Measurements from ENCODE around the gene KDM2A. TPM values are rescaled to one million over a fixed set of nuclear protein-coding genes. Genes with fewer than 3 reads are reported as not detected.

The KDM2A gene
- total and polyA plus RNA-seq, 2 donors: 27.4 to 42.0 TPM

DNA sequence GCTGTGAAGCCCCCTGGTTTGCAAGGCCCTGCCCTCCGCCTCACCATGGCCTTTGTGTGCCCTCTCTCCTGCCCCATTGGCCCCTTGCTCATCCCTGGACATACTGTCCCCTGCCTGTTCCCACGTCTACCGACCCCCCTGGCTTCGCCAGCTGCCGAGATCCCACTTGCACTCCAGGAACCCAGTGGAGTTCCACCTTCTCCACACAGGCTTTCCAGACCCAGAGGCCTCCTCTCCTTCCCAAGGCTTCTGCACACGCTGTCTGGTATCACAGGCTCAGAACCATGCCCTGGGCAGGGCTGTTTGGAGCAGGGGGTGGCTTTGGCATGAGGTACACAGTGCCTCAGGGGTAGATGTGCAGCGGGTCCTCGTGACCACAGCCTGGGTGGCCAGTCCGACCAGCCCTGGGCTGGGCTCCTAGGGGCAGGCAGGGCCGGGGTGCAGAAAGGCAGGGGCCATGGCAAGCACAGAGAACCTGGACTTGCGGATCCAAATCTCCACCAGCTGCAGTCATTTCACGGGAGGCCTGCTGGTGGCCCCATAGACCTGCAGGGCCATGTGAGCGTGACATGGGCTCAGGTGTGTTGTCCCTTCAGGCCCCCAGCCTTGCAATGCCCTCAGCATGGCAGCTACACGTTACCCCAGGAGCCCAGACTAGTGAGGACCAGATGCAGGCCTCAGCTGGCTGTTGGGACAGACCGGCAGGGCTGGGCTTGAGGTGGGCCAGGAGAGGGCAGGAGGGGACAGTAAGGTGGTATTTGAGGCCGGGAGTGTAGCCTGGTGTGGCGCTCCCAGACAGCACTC is 156.7 kb downstream of the KDM2A start:
- 92% methylated on average over 17 of the region's 17 CpGs for WGBS
- no peak overlapping the region for H3K4me3 ChIP-seq (ENCODE audit: low read length in 2 of 2)
- H3K27me3 ChIP-seq (ENCODE audit: control insufficient read depth in 2 of 2, insufficient read depth in 1 of 2, low read length in 1 of 2): no peaks in the 10 kb centered on the region
- peaks cover 0 to 5% of the 10 kb centered on the region in 2 donors for H3K9me3 ChIP-seq (ENCODE audit: control insufficient read depth in 2 of 2, insufficient read depth in 1 of 2, low read length in 1 of 2)
- peak overlapping the region; percentile 78 to 99 for H3K27ac ChIP-seq (ENCODE audit: low read depth in 1 of 2, low read length in 1 of 2)
- H3K36me3 ChIP-seq (ENCODE audit: control insufficient read depth in 2 of 2, insufficient read depth in 2 of 2, low read length in 1 of 2): peaks cover 44 to 95% of the 10 kb centered on the region in 2 donors
- peak in 1 of 9 donors; percentile 47 for DNase-seq (ENCODE audit: low read depth in 6 of 9, low spot score in 9 of 9)
- H3K4me1 ChIP-seq (ENCODE audit: control insufficient read depth in 2 of 2, insufficient read depth in 2 of 2, low read length in 2 of 2): peaks cover 81 to 98% of the 10 kb centered on the region in 2 donors

DNA sequence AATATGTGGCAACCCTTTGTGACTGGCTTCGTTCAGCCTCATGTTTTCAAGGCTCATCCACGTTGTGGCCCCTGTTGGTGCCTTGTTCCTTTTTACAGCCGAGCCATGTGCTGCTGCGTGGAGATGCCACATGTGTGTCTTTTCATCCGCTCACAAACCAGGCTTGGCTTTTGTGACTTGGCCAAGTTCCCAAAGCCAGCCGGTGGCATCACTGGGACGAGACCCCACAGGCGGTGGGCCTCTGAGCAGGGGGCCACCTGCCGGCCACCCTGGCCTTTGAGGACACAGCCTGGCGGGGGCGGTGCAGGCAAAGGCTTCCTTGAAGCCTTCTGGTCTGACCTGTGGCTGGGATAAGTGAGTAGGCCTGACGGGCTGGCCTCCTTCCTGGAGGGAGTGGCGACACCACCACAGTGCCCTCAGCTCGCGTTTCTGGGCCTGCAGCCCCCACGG is 157.7 kb downstream of the KDM2A start:
- DNase-seq (ENCODE audit: low read depth in 6 of 9, low spot score in 9 of 9): peak in 1 of 9 donors; percentile 72
- Histone ChIP-seq H3K27me3 (ENCODE audit: control insufficient read depth in 2 of 2, insufficient read depth in 1 of 2, low read length in 1 of 2) (no peaks in the 10 kb centered on the region), H3K27ac (ENCODE audit: low read depth in 1 of 2, low read length in 1 of 2) (peak overlapping the region; percentile 95 to 99), H3K4me3 (ENCODE audit: low read length in 2 of 2) (peak overlapping the region; percentile 55 to 67), H3K4me1 (ENCODE audit: control insufficient read depth in 2 of 2, insufficient read depth in 2 of 2, low read length in 2 of 2) (peaks cover 71 to 88% of the 10 kb centered on the region in 2 donors), H3K9me3 (ENCODE audit: control insufficient read depth in 2 of 2, insufficient read depth in 1 of 2, low read length in 1 of 2) (peaks cover 0 to 5% of the 10 kb centered on the region in 2 donors), H3K36me3 (ENCODE audit: control insufficient read depth in 2 of 2, insufficient read depth in 2 of 2, low read length in 1 of 2) (peaks cover 54 to 95% of the 10 kb centered on the region in 2 donors)
- WGBS: 7% methylated on average over 16 of the region's 16 CpGs

- WGBS: 2% methylated on average over 24 of the region's 24 CpGs
- Histone ChIP-seq H3K27ac (ENCODE audit: low read depth in 1 of 2, low read length in 1 of 2) (peak overlapping the region; percentile 95 to 99), H3K4me1 (ENCODE audit: control insufficient read depth in 2 of 2, insufficient read depth in 2 of 2, low read length in 2 of 2) (peaks cover 65 to 82% of the 10 kb centered on the region in 2 donors), H3K27me3 (ENCODE audit: control insufficient read depth in 2 of 2, insufficient read depth in 1 of 2, low read length in 1 of 2) (no peaks in the 10 kb centered on the region), H3K4me3 (ENCODE audit: low read length in 2 of 2) (peak overlapping the region; percentile 55 to 67), H3K9me3 (ENCODE audit: control insufficient read depth in 2 of 2, insufficient read depth in 1 of 2, low read length in 1 of 2) (peaks cover 0 to 5% of the 10 kb centered on the region in 2 donors), H3K36me3 (ENCODE audit: control insufficient read depth in 2 of 2, insufficient read depth in 2 of 2, low read length in 1 of 2) (peaks cover 60 to 95% of the 10 kb centered on the region in 2 donors)
- DNase-seq (ENCODE audit: low read depth in 6 of 9, low spot score in 9 of 9): peak; percentile 79 to 98 (median 89)
These were observed 158.3 kb downstream of the KDM2A start for GRCh38 chr11:67277231-67277961.

DNA sequence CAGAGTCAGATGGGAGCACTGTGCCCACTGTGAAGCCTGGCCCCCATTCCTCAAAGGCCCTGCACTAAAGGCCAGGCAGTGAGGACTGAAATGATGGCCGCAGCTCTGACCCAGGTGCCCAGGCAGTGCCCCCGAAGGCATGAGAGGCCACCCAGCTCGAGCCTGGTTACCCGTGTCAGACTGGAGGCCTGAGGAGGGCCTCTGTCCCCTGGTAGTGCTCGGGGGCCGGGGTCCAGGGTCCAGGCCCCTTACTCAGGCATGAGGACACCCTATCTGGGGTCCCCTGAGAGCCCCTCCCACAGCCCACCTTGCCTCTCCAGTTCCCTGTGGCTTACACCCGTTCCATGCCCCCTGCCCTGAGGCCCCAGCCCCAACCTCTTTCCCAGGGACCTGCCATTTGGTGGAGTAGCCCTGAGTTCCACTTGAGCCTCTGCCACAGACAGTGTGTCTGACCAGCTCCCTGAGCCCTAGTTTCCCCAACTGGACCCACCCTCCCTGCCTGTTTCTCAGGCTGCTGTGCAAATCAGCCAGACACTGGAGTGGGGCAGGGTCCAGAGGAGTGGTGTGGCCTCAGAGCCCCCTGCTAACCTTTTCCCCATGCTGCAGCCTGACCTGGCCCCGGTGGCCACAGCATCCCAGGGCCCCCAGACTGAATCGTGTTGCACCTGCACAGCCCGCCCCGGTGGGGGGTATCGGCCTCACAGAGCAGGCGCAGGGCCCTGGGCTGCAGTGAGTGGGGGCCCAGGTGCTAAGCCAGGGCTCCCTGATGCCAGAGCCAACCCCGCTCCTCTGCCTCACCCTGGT is 159.3 kb downstream of the KDM2A start:
- Histone ChIP-seq H3K9me3 (ENCODE audit: control insufficient read depth in 2 of 2, insufficient read depth in 1 of 2, low read length in 1 of 2) (peaks cover 0 to 5% of the 10 kb centered on the region in 2 donors), H3K36me3 (ENCODE audit: control insufficient read depth in 2 of 2, insufficient read depth in 2 of 2, low read length in 1 of 2) (peaks cover 60 to 95% of the 10 kb centered on the region in 2 donors), H3K27ac (ENCODE audit: low read depth in 1 of 2, low read length in 1 of 2) (peak overlapping the region; percentile 95 to 99), H3K4me1 (ENCODE audit: control insufficient read depth in 2 of 2, insufficient read depth in 2 of 2, low read length in 2 of 2) (peaks cover 56 to 72% of the 10 kb centered on the region in 2 donors), H3K4me3 (ENCODE audit: low read length in 2 of 2) (peak overlapping the region; percentile 55 to 67), H3K27me3 (ENCODE audit: control insufficient read depth in 2 of 2, insufficient read depth in 1 of 2, low read length in 1 of 2) (no peaks in the 10 kb centered on the region)
- peak in 1 of 9 donors; percentile 71 for DNase-seq (ENCODE audit: low read depth in 6 of 9, low spot score in 9 of 9)
- WGBS: 37% methylated on average over 14 of the region's 14 CpGs

DNA sequence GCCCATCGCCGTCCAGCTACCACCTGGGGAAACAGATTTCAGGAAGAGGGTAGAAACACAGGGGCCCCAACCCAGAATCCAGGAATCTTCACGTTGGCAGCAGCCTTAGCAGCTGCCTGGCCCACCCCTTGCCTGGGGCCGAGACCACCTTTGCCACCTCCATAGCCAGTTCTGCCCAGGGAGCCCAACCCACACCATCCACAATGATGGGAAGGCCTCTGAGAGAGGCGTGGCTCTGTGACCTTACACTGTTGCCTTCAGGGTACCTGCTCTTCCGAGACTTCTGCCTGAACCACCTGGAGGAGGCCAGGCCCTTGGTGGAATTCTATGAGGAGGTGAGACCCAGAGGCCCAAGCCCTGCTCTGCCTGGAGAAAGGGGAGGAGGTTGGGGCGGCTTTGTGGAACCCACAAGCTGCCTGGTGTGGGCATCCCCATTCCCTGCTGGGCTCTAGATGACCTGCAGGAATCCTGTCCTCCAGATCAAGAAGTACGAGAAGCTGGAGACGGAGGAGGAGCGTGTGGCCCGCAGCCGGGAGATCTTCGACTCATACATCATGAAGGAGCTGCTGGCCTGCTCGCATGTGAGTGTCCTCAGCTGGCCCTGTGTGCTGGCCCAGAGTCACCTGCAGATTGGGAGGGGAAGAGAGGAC is 160.0 kb downstream of the KDM2A start:
- peak overlapping the region; percentile 95 to 99 for H3K27ac ChIP-seq (ENCODE audit: low read depth in 1 of 2, low read length in 1 of 2)
- peaks cover 48 to 70% of the 10 kb centered on the region in 2 donors for H3K4me1 ChIP-seq (ENCODE audit: control insufficient read depth in 2 of 2, insufficient read depth in 2 of 2, low read length in 2 of 2)
- H3K4me3 ChIP-seq (ENCODE audit: low read length in 2 of 2): peak overlapping the region; percentile 55 to 67
- peaks cover 67 to 97% of the 10 kb centered on the region in 2 donors for H3K36me3 ChIP-seq (ENCODE audit: control insufficient read depth in 2 of 2, insufficient read depth in 2 of 2, low read length in 1 of 2)
- 80% methylated on average over 14 of the region's 14 CpGs for WGBS
- DNase-seq (ENCODE audit: low read depth in 6 of 9, low spot score in 9 of 9): no peak
- H3K9me3 ChIP-seq (ENCODE audit: control insufficient read depth in 2 of 2, insufficient read depth in 1 of 2, low read length in 1 of 2): peaks cover 0 to 5% of the 10 kb centered on the region in 2 donors
- H3K27me3 ChIP-seq (ENCODE audit: control insufficient read depth in 2 of 2, insufficient read depth in 1 of 2, low read length in 1 of 2): no peaks in the 10 kb centered on the region

- 93% methylated on average over 17 of the region's 17 CpGs for WGBS
- no peaks in the 10 kb centered on the region for H3K27me3 ChIP-seq (ENCODE audit: control insufficient read depth in 2 of 2, insufficient read depth in 1 of 2, low read length in 1 of 2)
- H3K4me1 ChIP-seq (ENCODE audit: control insufficient read depth in 2 of 2, insufficient read depth in 2 of 2, low read length in 2 of 2): peaks cover 44 to 65% of the 10 kb centered on the region in 2 donors
- peaks cover 0 to 5% of the 10 kb centered on the region in 2 donors for H3K9me3 ChIP-seq (ENCODE audit: control insufficient read depth in 2 of 2, insufficient read depth in 1 of 2, low read length in 1 of 2)
- no peak overlapping the region for H3K4me3 ChIP-seq (ENCODE audit: low read length in 2 of 2)
- peak overlapping the region; percentile 77 to 99 for H3K27ac ChIP-seq (ENCODE audit: low read depth in 1 of 2, low read length in 1 of 2)
- DNase-seq (ENCODE audit: low read depth in 6 of 9, low spot score in 9 of 9): no peak
- H3K36me3 ChIP-seq (ENCODE audit: control insufficient read depth in 2 of 2, insufficient read depth in 2 of 2, low read length in 1 of 2): peaks cover 69 to 97% of the 10 kb centered on the region in 2 donors
These were observed 160.7 kb downstream of the KDM2A start for GRCh38 chr11:67279589-67280340.

- peak overlapping the region in 1 of 2 donors; percentile 7 for H3K27ac ChIP-seq (ENCODE audit: low read depth in 1 of 2, low read length in 1 of 2)
- H3K9me3 ChIP-seq (ENCODE audit: control insufficient read depth in 2 of 2, insufficient read depth in 1 of 2, low read length in 1 of 2): peaks cover 0 to 5% of the 10 kb centered on the region in 2 donors
- 90% methylated on average over 13 of the region's 13 CpGs for WGBS
- H3K36me3 ChIP-seq (ENCODE audit: control insufficient read depth in 2 of 2, insufficient read depth in 2 of 2, low read length in 1 of 2): peaks cover 70 to 97% of the 10 kb centered on the region in 2 donors
- H3K27me3 ChIP-seq (ENCODE audit: control insufficient read depth in 2 of 2, insufficient read depth in 1 of 2, low read length in 1 of 2): no peaks in the 10 kb centered on the region
- no peak for DNase-seq (ENCODE audit: low read depth in 6 of 9, low spot score in 9 of 9)
- H3K4me3 ChIP-seq (ENCODE audit: low read length in 2 of 2): no peak overlapping the region
- H3K4me1 ChIP-seq (ENCODE audit: control insufficient read depth in 2 of 2, insufficient read depth in 2 of 2, low read length in 2 of 2): peaks cover 38 to 62% of the 10 kb centered on the region in 2 donors
These were observed 161.3 kb downstream of the KDM2A start for GRCh38 chr11:67280341-67280787.

Measured in thymus (tissue), 11 donors.